IMR-90 (cell line): ENCODE measurements around the gene SNX15. TPM values are rescaled to one million over a fixed set of nuclear protein-coding genes. Genes with fewer than 3 reads are reported as not detected.

Experiments used
- ATAC-seq: fragments of 200-7000 bp; cut with Tn5 transposase; 2 replicates; pipeline ENCODE4 v1.9.1; 2020; ENCODE audit warnings: low read depth, mild to moderate bottlenecking, moderate library complexity
- BruUV-seq: library from RNA; stranded (reverse); fragments of 400-500 nt; replicated peaks from 2 replicates; lab custom pipeline; 2021; lab: Mats Ljungman, UMichigan
- CTCF ChIA-PET: fragments of 300-600 bp; formaldehyde crosslinking; extraction: SDS; loops from one replicate; lab custom pipeline; 2021; ENCODE audit warnings: antibody characterized with exemption; lab: Yijun Ruan, JAX
- POLR2A ChIA-PET: fragments of 300-600 bp; sonication (Branson Sonifier 250); formaldehyde crosslinking; loops from one replicate; lab custom pipeline; 2022; ENCODE audit warnings: antibody characterized with exemption; ENCODE audit not compliant: unreplicated experiment; lab: Charles Lee
- DNase-seq: peaks from one replicate; pipeline ENCODE4 v3.0.0; 2013
- H2AFZ ChIP-seq: replicated peaks from 2 replicates; pipeline ENCODE3; 2013; ENCODE audit warnings: low read length, mild to moderate bottlenecking; ENCODE audit not compliant: poor library complexity
- H2AK5ac ChIP-seq: 2 replicates; pipeline ENCODE4 v1.6.1; 2013; ENCODE audit warnings: low read depth, low read length, inconsistent platforms
- H2AK9ac ChIP-seq: replicated peaks from 2 replicates; pipeline ENCODE3; 2013; ENCODE audit warnings: mild to moderate bottlenecking, low read depth, low read length, moderate library complexity; ENCODE audit not compliant: poor library complexity
- H2BK120ac ChIP-seq: 2 replicates; pipeline ENCODE4 v1.6.1; 2013; ENCODE audit warnings: low read depth, low read length, inconsistent platforms
- H2BK15ac ChIP-seq: 3 replicates; pipeline ENCODE4 v1.6.1; 2013; ENCODE audit warnings: low read depth, low read length, inconsistent platforms
- H2BK20ac ChIP-seq: 2 replicates; pipeline ENCODE4 v1.6.1; 2013; ENCODE audit warnings: low read depth, mild to moderate bottlenecking, inconsistent platforms, low read length, moderate library complexity
- H2BK5ac ChIP-seq: 2 replicates; pipeline ENCODE4 v1.6.1; 2013; ENCODE audit warnings: mild to moderate bottlenecking, low read depth, low read length, inconsistent platforms; ENCODE audit not compliant: poor library complexity, severe bottlenecking
- H3K14ac ChIP-seq: replicated peaks from 2 replicates; pipeline ENCODE4 v1.6.1; 2013; ENCODE audit warnings: low read depth, low read length, inconsistent platforms
- H3K18ac ChIP-seq: 2 replicates; pipeline ENCODE4 v1.6.1; 2013; ENCODE audit warnings: low read depth, low read length, control low read depth
- H3K23ac ChIP-seq: 2 replicates; pipeline ENCODE4 v1.6.1; 2013; ENCODE audit warnings: low read depth, low read length, inconsistent platforms
- H3K27ac ChIP-seq: 2 replicates; pipeline ENCODE4 v1.5.1; 2013; ENCODE audit warnings: mild to moderate bottlenecking, control low read depth, low read length; ENCODE audit not compliant: insufficient read depth
- H3K27me3 ChIP-seq: 2 replicates; pipeline ENCODE4 v1.6.1; 2013; ENCODE audit warnings: low read length; ENCODE audit not compliant: control insufficient read depth, insufficient read depth
- H3K36me3 ChIP-seq: 2 replicates; pipeline ENCODE4 v1.6.1; 2013; ENCODE audit warnings: low read length, mixed read lengths; ENCODE audit not compliant: control insufficient read depth, insufficient read depth
- H3K4ac ChIP-seq: 2 replicates; pipeline ENCODE4 v1.6.1; 2013; ENCODE audit warnings: low read depth, low read length, inconsistent platforms
- H3K4me1 ChIP-seq: 2 replicates; pipeline ENCODE4 v1.6.1; 2013; ENCODE audit warnings: low read length, mixed read lengths; ENCODE audit not compliant: control insufficient read depth, insufficient read depth
- H3K4me2 ChIP-seq: 2 replicates; pipeline ENCODE4 v1.6.1; 2013; ENCODE audit warnings: low read depth, mild to moderate bottlenecking, control low read depth, low read length, moderate library complexity
- H3K4me3 ChIP-seq: 2 replicates; pipeline ENCODE4 v1.5.1; 2013; ENCODE audit warnings: low read depth, mild to moderate bottlenecking, control low read depth, low read length, moderate library complexity; ENCODE audit not compliant: insufficient read depth
- H3K56ac ChIP-seq: 2 replicates; pipeline ENCODE4 v1.6.1; 2013; ENCODE audit warnings: low read length, inconsistent platforms; ENCODE audit not compliant: insufficient read depth; ENCODE audit errors: extremely low read depth
- H3K79me1 ChIP-seq, 2 experiments: 2 replicates each; pipeline ENCODE4 v1.6.1; 2013; ENCODE audit warnings: low read length in 2 of 2, inconsistent platforms in 1 of 2, low read depth in 1 of 2
- H3K9ac ChIP-seq: 2 replicates; pipeline ENCODE4 v1.6.1; 2013; ENCODE audit warnings: low read depth, low read length, control low read depth
- H3K9me1 ChIP-seq: 2 replicates; pipeline ENCODE4 v1.6.1; 2013; ENCODE audit warnings: low read length, inconsistent platforms; ENCODE audit not compliant: insufficient read depth
- H3K9me3 ChIP-seq: 2 replicates; pipeline ENCODE4 v1.6.1; 2013; ENCODE audit warnings: low read length; ENCODE audit not compliant: control insufficient read depth, insufficient read depth
- H4K20me1 ChIP-seq: 2 replicates; pipeline ENCODE4 v1.6.1; 2013; ENCODE audit warnings: low read length, inconsistent platforms; ENCODE audit not compliant: insufficient read depth
- H4K5ac ChIP-seq: 2 replicates; pipeline ENCODE4 v1.6.1; 2013; ENCODE audit warnings: mild to moderate bottlenecking, low read depth, low read length, control low read depth
- H4K8ac ChIP-seq, 2 experiments: 2 replicates each; pipeline ENCODE4 v1.6.1; 2013; ENCODE audit warnings: low read depth in 2 of 2, low read length in 2 of 2, control low read depth in 1 of 2, inconsistent platforms in 1 of 2
- H4K91ac ChIP-seq: 2 replicates; pipeline ENCODE4 v1.6.1; 2013; ENCODE audit warnings: low read depth, low read length, inconsistent platforms; ENCODE audit not compliant: insufficient read depth
- BHLHE40 ChIP-seq: fragments of 150-350 bp; IDR thresholded peaks from 2 replicates; pipeline ENCODE4 v1.6.1; 2016; ENCODE audit warnings: mild to moderate bottlenecking, low read depth, low read length
- CEBPB ChIP-seq: IDR thresholded peaks from 2 replicates; pipeline ENCODE4 v1.6.1; 2012; ENCODE audit warnings: low read depth, low read length, improper control_type of control experiment
- CHD1 ChIP-seq: IDR thresholded peaks from 2 replicates; pipeline ENCODE4 v1.6.1; 2012; ENCODE audit warnings: low read depth, low read length, improper control_type of control experiment
- FOS ChIP-seq: fragments of 150-350 bp; IDR thresholded peaks from 2 replicates; pipeline ENCODE4 v1.6.1; 2016; ENCODE audit warnings: low read depth, low read length
- MAFK ChIP-seq: IDR thresholded peaks from 2 replicates; pipeline ENCODE4 v1.6.1; 2012; ENCODE audit warnings: low read depth, low read length, improper control_type of control experiment
- MAZ ChIP-seq: IDR thresholded peaks from 2 replicates; pipeline ENCODE4 v1.6.1; 2012; ENCODE audit warnings: low read depth, mild to moderate bottlenecking, low read length, improper control_type of control experiment, moderate library complexity, borderline replicate concordance
- MXI1 ChIP-seq: IDR thresholded peaks from 2 replicates; pipeline ENCODE4 v1.6.1; 2012; ENCODE audit warnings: low read depth, mild to moderate bottlenecking, low read length, moderate library complexity, borderline replicate concordance
- NFE2L2 ChIP-seq: fragments of 150-350 bp; IDR thresholded peaks from 2 replicates; pipeline ENCODE4 v1.6.1; 2016; ENCODE audit warnings: low read depth, mild to moderate bottlenecking, low read length
- POLR2A ChIP-seq: IDR thresholded peaks from 2 replicates; pipeline ENCODE4 v1.6.1; 2012; ENCODE audit warnings: mild to moderate bottlenecking, low read depth, low read length
- RAD21 ChIP-seq: IDR thresholded peaks from 2 replicates; pipeline ENCODE4 v1.6.1; 2012; ENCODE audit warnings: low read length, improper control_type of control experiment
- RCOR1 ChIP-seq: IDR thresholded peaks from 2 replicates; pipeline ENCODE4 v1.6.1; 2012; ENCODE audit warnings: mild to moderate bottlenecking, low read length, improper control_type of control experiment; ENCODE audit not compliant: insufficient replicate concordance
- RFX5 ChIP-seq: IDR thresholded peaks from 2 replicates; pipeline ENCODE4 v1.8.0; 2012; ENCODE audit warnings: low read depth, mild to moderate bottlenecking, low read length, moderate library complexity
- SMC3 ChIP-seq: fragments of 150-350 bp; IDR thresholded peaks from 2 replicates; pipeline ENCODE4 v1.6.1; 2016; ENCODE audit warnings: low read depth, mild to moderate bottlenecking, antibody characterized with exemption, low read length, moderate library complexity
- USF2 ChIP-seq: fragments of 150-350 bp; IDR thresholded peaks from 2 replicates; pipeline ENCODE4 v1.6.1; 2017; ENCODE audit warnings: mild to moderate bottlenecking, antibody characterized with exemption, low read length, low read depth
- WGBS, 2 experiments: methylation state at CpG; one replicate each; pipeline versions ENCODE4 v1.1.5 to v1.1.7; 2013; ENCODE audit warnings: missing lambda C conversion rate in 2 of 2; ENCODE audit not compliant: insufficient read length in 1 of 2; ENCODE audit errors: extremely low coverage in 2 of 2; 5-methylcytosine and 5-hydroxymethylcytosine counted together
- dilution Hi-C: fragments of 300-500 bp; cut with HindIII; formaldehyde crosslinking; loops from one replicate; pipeline ENCODE4 v1.14.3; 2018; ENCODE audit warnings: low sequenced_read_pairs; ENCODE audit not compliant: unreplicated experiment
- in situ Hi-C: fragments of 300-500 bp; cut with MboI; formaldehyde crosslinking; loops from 3 replicates; pipeline ENCODE4 v1.14.3; 2019; ENCODE audit warnings: low sequenced_read_pairs, inconsistent platforms, mixed read lengths
- intact Hi-C: fragments of 100-400 bp; cut with micrococcal nuclease; formaldehyde crosslinking; loops from 2 replicates; pipeline ENCODE4 v1.10.0; 2022
- polyA plus RNA-seq, 3 experiments: library from polyadenylated mRNA; depleted of rRNA; stranded (reverse); fragments of >200 nt; gene quantifications; 2 replicates each; pipeline ENCODE4 v1.2.3, GENCODE V29; 2012; ENCODE audit warnings: low replicate concordance in 1 of 3
- total RNA-seq: library from RNA; depleted of rRNA; stranded (reverse); fragments of >200 nt; gene quantifications from 2 replicates; pipeline ENCODE4 v1.2.3, GENCODE V29; 2012
- TF ChIP-seq, protein P1 (sequence below): conservative IDR thresholded peaks from 2 replicates; pipeline ENCODE4 v1.5.1; 2012; ENCODE audit warnings: mild to moderate bottlenecking, low read depth, low read length, improper control_type of control experiment
- TF ChIP-seq, protein P2 (sequence below): fragments of 150-350 bp; IDR thresholded peaks from 2 replicates; pipeline ENCODE4 v1.6.1; 2016; ENCODE audit warnings: low read depth, mild to moderate bottlenecking, low read length, moderate library complexity, borderline replicate concordance

The SNX15 gene
- total and polyA plus RNA-seq, 2 of the 4 experiments (the other 2 are of a cell fraction) = 9.0 to 16.3 TPM

GRCh38 chr11:65086809-65087208, 59.6 kb downstream of the SNX15 start:
- dilution Hi-C loops (no loop called here), in situ Hi-C loops (no loop called here), intact Hi-C loops (no loop called here)
- H3K4ac ChIP-seq = no peak overlapping the region
- no peak overlapping the region for H3K14ac ChIP-seq
- H3K4me2 ChIP-seq = no peak overlapping the region
- no peak overlapping the region for H4K91ac ChIP-seq
- H2BK15ac ChIP-seq = no peak overlapping the region
- no peaks in the 10 kb centered on the region for H3K9me1 ChIP-seq
- H3K9ac ChIP-seq = no peak overlapping the region
- H3K9me3 ChIP-seq = no peaks in the 10 kb centered on the region
- H2AK5ac ChIP-seq = no peak overlapping the region
- no peak overlapping the region for H2BK5ac ChIP-seq
- no peak overlapping the region for H4K5ac ChIP-seq
- peaks cover 4% of the 10 kb centered on the region; the same call in 1 of the 2 replicates for H3K4me1 ChIP-seq
- H2BK120ac ChIP-seq = no peak overlapping the region
- ATAC-seq (no peak), DNase-seq (no peak)
- H3K23ac ChIP-seq = no peak overlapping the region
- WGBS, 2 experiments = no CpG with 5 or more reads among the region's 9 CpGs
- no peak overlapping the region for H2BK20ac ChIP-seq
- no peaks in the 10 kb centered on the region for H3K27me3 ChIP-seq
- no peaks in the 10 kb centered on the region; the same call in 1 of the 2 replicates for H4K20me1 ChIP-seq
- no peak overlapping the region for H2AFZ ChIP-seq
- peak overlapping the region; percentile 10 for H2AK9ac ChIP-seq
- H3K79me1 ChIP-seq = peaks cover 29 to 39% of the 10 kb centered on the region in 2 experiments
- POLR2A ChIA-PET = no interaction called here
- peaks cover 35% of the 10 kb centered on the region for H3K36me3 ChIP-seq
- no peak for TF ChIP-seq NFE2L2
- no peak for TF ChIP-seq MXI1
- TF ChIP-seq CHD1 = no peak
- no peak for TF ChIP-seq CEBPB
- TF ChIP-seq POLR2A = no peak
- TF ChIP-seq, protein P1, sequence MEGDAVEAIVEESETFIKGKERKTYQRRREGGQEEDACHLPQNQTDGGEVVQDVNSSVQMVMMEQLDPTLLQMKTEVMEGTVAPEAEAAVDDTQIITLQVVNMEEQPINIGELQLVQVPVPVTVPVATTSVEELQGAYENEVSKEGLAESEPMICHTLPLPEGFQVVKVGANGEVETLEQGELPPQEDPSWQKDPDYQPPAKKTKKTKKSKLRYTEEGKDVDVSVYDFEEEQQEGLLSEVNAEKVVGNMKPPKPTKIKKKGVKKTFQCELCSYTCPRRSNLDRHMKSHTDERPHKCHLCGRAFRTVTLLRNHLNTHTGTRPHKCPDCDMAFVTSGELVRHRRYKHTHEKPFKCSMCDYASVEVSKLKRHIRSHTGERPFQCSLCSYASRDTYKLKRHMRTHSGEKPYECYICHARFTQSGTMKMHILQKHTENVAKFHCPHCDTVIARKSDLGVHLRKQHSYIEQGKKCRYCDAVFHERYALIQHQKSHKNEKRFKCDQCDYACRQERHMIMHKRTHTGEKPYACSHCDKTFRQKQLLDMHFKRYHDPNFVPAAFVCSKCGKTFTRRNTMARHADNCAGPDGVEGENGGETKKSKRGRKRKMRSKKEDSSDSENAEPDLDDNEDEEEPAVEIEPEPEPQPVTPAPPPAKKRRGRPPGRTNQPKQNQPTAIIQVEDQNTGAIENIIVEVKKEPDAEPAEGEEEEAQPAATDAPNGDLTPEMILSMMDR = no peak
- TF ChIP-seq RFX5 = no peak
- TF ChIP-seq FOS = no peak
- no peak for TF ChIP-seq SMC3
- TF ChIP-seq BHLHE40 = no peak
- no peak for TF ChIP-seq RAD21
- no peak for TF ChIP-seq USF2
- TF ChIP-seq RCOR1 = no peak
- no peak for TF ChIP-seq MAFK
- TF ChIP-seq, protein P2, sequence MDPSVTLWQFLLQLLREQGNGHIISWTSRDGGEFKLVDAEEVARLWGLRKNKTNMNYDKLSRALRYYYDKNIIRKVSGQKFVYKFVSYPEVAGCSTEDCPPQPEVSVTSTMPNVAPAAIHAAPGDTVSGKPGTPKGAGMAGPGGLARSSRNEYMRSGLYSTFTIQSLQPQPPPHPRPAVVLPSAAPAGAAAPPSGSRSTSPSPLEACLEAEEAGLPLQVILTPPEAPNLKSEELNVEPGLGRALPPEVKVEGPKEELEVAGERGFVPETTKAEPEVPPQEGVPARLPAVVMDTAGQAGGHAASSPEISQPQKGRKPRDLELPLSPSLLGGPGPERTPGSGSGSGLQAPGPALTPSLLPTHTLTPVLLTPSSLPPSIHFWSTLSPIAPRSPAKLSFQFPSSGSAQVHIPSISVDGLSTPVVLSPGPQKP = no peak
- TF ChIP-seq MAZ = no peak
- H3K27ac ChIP-seq = no peak overlapping the region
- no peak overlapping the region for H3K56ac ChIP-seq
- CTCF ChIA-PET = no interaction called here
- H3K18ac ChIP-seq = no peak overlapping the region
- BruUV-seq = no TSS peak
- H3K4me3 ChIP-seq = no peak overlapping the region
- no peak overlapping the region for H4K8ac ChIP-seq
